Measurements from ENCODE around the gene ANKRD36. TPM values are rescaled to one million over a fixed set of nuclear protein-coding genes. Genes with fewer than 3 reads are reported as not detected.
"Not testable (repeated sequence)": the region's sequence is repeated elsewhere in the genome, so short reads cannot be mapped to it uniquely, and the experiment has no call there.

ANKRD36 gene
- total RNA-seq, 1 donor from 2014 or later: 9.5 TPM

DNA sequence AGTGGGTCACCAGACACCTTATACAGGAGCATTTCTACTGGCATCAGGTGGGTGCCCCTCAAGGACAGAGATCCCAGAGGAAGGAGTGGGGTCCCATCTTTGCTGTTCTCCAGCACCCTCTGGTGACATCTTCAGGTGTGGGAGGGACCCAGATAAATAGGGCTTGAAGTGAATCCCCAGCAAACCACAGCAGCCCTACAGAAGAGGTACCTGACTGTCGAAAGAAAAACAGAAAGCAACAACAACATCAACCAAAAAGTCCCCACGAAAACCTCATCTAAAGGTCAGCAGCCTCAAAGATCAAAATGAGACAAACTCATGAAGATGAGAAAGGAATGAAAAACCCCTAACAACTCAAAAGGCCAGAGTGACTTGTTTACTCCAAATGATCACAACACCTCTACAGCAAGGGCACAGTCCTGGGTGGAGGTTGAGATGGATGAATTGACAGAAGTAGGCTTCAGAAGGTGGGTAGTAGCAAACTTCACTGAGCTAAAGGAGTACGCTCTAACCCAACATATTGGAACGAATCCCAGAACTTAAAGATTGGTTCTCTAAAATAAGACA, 163.4 kb downstream of the ANKRD36 start:
- DNase-seq (ENCODE audit: low read depth): not testable (repeated sequence)

DNA sequence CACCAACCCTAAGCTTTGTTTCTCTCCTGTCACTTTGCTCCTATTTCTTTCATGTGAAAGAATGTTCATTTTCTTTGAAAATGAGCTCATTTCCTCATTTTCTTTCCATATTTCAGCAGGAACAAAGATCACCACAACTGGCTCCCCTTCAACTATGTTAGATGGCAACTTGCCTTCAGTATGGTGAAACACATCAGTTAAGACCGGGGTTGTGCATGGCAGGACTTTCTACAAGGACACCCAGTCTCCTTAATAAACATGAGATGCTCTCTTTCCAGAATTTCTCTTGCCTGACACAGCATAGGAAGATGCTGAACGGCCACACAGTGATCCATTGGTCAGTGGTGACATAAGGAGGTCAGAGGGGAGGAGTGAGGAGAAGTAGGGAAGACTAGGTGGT, 172.2 kb downstream of the ANKRD36 start:
- not testable (repeated sequence) for DNase-seq (ENCODE audit: low read depth)

DNA sequence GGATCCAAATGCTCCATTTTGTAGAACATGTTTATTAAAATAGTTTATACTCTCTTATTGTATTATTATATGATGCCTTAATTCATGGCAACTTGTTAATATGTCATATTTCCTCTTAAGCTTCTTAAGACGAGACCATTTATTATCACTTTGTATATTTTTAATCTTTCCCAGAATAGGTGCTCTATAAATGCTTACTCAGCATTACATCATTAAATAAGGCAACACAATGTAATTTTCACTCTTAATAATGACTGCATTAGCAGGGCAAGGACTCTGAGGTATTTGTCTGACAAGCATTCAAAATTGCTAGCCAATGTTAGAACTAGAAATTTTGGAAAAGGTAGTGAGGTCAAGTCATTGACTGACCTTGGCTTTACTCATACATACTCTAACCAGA, 180.7 kb downstream of the ANKRD36 start:
- not testable (repeated sequence) for DNase-seq (ENCODE audit: low read depth)

Other genes starting within 250 kb of the ANKRD36 start
- gene SEMA4C, start 243.1 kb upstream of the ANKRD36 start, total RNA-seq: 74.5 and 88.9 TPM in 2 replicates
- gene FAM178B, start 126.6 kb upstream of the ANKRD36 start, total RNA-seq: 2.1 and 2.7 TPM in 2 replicates
- gene FAHD2B, start 18.3 kb upstream of the ANKRD36 start, total RNA-seq: 0.47 and 1.3 TPM in 2 replicates